HL-60 (cell line): ENCODE measurements around the gene MOB3B.

Source experiments
- SPI1 ChIP-seq: IDR thresholded peaks from 2 replicates; pipeline ENCODE4 v1.6.1; 2012; ENCODE audit warnings: low read depth, mild to moderate bottlenecking, borderline replicate concordance
- TF ChIP-seq, protein P1 (sequence below): IDR thresholded peaks from one replicate; pipeline ENCODE4 v1.5.1; 2011; ENCODE audit warnings: low read length, control low read depth, inconsistent platforms; ENCODE audit not compliant: insufficient read depth

DNA sequence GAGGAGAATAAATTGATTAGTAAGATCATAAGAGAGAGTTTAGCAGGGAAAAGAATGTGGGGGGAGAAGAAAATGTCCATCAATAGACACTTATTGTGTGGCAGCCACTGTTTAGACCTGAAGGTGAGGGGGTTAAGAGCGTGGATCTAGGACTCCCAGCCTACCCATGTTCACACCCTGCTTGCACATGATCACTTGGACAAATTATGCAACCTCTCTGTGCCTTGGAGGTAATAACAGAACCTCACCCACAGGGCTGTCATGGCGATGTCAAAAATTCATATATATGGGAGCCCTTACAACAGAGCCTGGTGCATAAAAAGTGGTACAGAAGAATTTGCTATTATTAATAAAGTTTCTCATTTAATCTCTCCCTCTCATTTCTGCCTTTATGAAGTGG, 146.6 kb downstream of the MOB3B start:
- TF ChIP-seq, protein P1, sequence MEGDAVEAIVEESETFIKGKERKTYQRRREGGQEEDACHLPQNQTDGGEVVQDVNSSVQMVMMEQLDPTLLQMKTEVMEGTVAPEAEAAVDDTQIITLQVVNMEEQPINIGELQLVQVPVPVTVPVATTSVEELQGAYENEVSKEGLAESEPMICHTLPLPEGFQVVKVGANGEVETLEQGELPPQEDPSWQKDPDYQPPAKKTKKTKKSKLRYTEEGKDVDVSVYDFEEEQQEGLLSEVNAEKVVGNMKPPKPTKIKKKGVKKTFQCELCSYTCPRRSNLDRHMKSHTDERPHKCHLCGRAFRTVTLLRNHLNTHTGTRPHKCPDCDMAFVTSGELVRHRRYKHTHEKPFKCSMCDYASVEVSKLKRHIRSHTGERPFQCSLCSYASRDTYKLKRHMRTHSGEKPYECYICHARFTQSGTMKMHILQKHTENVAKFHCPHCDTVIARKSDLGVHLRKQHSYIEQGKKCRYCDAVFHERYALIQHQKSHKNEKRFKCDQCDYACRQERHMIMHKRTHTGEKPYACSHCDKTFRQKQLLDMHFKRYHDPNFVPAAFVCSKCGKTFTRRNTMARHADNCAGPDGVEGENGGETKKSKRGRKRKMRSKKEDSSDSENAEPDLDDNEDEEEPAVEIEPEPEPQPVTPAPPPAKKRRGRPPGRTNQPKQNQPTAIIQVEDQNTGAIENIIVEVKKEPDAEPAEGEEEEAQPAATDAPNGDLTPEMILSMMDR = no peak
- no peak for TF ChIP-seq SPI1
